GM10266 (cell line): Measurements from ENCODE around the gene ARHGAP25.

Experiments used
- DNase-seq: peaks from one replicate; pipeline ENCODE4 v3.0.0; 2012; ENCODE audit errors: extremely low spot score
- TF ChIP-seq, protein P1 (sequence below): IDR thresholded peaks from 2 replicates; pipeline ENCODE4 v1.5.1; 2012; ENCODE audit warnings: mild to moderate bottlenecking, low read depth; ENCODE audit not compliant: control insufficient read depth, insufficient read depth; ENCODE audit errors: missing control alignments

The ARHGAP25 gene

DNA sequence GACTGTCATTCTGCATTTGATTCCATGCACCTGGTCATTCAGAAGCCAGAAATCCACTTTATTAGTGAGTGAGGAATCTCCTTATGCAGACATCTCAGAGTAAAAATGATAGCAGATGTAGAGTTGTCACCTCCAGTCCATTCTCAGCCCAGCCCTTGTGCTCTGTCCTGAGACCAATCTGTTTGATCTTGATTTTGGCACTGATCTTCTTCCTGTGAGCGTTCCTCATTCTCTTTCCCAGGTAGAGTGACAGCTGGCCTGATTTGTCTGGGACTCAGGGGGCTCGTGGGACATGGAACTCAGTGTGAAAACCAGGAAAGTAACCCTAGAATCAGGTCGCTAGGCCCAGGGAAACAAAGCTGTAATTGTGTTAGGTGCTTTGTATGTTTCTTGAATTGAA, 8.9 kb downstream of the ARHGAP25 start:
- TF ChIP-seq, protein P1, sequence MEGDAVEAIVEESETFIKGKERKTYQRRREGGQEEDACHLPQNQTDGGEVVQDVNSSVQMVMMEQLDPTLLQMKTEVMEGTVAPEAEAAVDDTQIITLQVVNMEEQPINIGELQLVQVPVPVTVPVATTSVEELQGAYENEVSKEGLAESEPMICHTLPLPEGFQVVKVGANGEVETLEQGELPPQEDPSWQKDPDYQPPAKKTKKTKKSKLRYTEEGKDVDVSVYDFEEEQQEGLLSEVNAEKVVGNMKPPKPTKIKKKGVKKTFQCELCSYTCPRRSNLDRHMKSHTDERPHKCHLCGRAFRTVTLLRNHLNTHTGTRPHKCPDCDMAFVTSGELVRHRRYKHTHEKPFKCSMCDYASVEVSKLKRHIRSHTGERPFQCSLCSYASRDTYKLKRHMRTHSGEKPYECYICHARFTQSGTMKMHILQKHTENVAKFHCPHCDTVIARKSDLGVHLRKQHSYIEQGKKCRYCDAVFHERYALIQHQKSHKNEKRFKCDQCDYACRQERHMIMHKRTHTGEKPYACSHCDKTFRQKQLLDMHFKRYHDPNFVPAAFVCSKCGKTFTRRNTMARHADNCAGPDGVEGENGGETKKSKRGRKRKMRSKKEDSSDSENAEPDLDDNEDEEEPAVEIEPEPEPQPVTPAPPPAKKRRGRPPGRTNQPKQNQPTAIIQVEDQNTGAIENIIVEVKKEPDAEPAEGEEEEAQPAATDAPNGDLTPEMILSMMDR = no peak
- DNase-seq = no peak

DNA sequence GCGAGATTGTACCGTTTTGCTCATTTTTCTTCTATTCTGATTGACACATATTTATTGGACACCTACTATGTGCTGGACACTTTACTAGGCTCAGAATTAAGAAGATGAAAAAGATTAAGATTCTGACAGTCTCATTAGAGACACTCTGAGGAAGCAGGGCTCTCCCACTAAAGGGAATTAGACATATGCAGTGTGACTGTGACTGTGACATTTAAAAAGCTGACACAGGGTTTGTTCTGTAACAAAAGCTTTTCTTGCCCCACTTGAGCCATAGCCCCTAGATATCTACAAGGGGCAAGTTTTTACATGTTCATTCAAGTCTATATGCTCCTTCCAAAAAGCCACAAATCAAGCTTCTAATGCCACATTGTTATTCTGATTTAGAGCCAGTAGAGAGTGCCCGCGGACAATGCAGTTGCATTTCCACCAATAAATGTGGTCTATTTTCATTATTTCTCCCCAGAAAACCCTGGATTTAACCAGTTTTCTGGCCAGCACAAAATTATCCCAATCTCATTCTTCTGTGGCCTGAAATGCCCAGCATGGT, 9.8 kb downstream of the ARHGAP25 start:
- DNase-seq = no peak
- TF ChIP-seq, protein P1 = no peak

DNA sequence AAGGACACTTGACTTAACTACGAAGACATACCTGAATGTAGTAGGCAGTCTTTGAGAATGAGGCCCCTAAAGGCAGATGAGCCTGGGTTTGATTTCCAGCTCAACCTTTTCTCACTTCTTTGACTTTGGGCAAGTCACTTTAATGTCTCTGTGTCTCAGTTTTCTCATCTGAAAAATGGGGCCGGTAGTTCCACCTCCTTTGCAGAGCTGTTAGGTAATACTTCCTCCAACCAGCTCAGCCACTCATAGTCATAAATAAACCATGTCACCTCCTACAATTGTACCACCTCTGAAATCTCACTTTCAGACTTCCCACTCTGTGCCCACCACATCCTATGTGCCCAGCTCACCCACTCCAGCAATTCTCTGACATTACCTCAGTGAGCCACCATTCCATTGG, 10.4 kb downstream of the ARHGAP25 start:
- TF ChIP-seq, protein P1 = no peak
- DNase-seq = no peak

DNA sequence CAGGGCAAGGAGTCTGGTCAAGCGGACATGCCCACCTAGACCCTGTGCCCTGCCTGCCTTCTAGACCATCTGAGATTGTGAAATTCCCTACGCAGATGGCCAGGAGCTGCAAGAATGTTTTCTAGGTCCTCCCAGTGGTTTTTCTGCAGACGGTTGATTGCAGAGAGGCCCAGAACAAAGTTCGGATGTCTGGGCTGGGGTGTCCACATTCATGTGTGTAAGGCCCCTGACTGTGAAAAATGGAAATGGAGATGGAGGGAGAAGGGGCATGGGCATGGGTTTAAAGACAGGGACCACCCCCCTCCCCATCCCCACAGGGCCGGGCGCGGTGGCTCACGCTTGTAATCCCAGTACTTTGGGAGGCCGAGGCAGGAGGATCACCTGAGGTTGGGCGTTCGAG, 11.8 kb downstream of the ARHGAP25 start:
- TF ChIP-seq, protein P1 = no peak
- no peak for DNase-seq

DNA sequence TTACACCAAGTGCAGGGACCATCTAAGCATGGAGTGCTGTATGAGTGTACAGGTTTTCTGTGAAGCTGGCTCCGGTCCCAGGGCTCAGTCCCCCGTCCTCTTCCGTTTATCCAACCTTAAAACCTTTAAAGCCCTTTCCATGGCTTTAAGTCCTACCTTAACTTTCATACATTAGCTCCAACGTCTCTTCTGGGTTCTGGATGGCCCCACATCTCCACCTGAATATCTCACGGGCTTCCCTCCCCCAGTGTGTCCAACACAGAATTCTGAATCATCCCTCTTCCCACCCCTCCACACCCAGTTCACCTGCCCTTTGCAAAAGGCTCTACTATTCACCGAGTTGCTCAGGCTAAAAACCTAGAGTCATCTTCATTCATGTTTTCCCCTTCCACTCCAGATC, 12.8 kb downstream of the ARHGAP25 start:
- TF ChIP-seq, protein P1 = no peak
- DNase-seq = no peak

DNA sequence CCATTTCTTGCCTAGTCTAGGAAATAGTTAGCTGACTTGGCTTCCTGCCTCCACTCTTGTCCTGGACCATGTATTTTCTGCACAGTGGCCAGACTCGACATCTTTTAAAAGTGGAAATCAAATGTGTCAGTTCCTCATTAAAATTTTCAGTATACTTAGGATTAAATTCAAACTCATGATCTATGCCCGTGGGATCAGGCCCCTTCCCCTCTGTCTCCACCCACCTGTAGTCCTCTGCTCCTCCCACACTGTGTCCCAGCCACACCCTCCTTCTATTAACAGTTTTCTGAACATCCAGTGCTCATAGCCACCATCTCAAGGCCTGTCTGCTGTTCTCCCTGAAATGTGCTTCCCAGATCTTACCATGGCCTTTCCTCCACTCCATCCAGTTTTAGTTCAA, 13.3 kb downstream of the ARHGAP25 start:
- TF ChIP-seq, protein P1 = no peak
- no peak for DNase-seq

DNA sequence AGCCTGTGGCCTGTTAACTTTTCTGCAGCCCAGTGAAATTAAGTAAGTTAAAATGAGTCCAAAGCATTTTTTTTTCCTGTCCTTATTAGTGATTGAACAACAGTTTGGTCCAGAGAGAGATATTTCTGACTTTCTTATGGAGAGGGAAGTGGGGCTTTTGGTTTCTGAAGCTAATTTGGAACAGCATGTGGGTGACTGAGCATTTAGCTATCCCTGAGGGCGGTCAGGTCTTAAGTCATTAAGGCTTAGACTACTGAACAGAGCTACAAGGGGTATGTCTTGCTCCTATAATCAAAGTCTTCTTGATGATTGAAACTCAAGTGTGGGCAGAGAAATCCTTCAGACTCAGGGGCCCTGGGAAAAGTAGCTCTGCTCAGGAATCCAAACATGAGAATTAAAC, 14.0 kb downstream of the ARHGAP25 start:
- TF ChIP-seq, protein P1 = no peak
- no peak for DNase-seq
